GM23338 (cell line): ENCODE measurements around the gene DPPA2. TPM values are rescaled to one million over a fixed set of nuclear protein-coding genes. Genes with fewer than 3 reads are reported as not detected.

ENCODE experiments used
- ATAC-seq: fragments of 200-7000 bp; cut with Tn5 transposase; 3 replicates; pipeline ENCODE4 v1.9.1; 2020
- DNase-seq: peaks from one replicate; pipeline ENCODE4 v3.0.0-alpha.2; 2015; ENCODE audit warnings: low spot score
- H2AFZ ChIP-seq: fragments of 200-600 bp; sonication (generic); 2 replicates; pipeline ENCODE4 v1.8.0; 2016; ENCODE audit warnings: antibody characterized with exemption, mild to moderate bottlenecking, moderate library complexity
- H3F3A ChIP-seq: fragments of 200-600 bp; sonication (generic); replicated peaks from 2 replicates; pipeline ENCODE4 v1.8.0; 2017; ENCODE audit warnings: antibody characterized with exemption, mixed run types, low read depth
- H3K27ac ChIP-seq: fragments of 200-600 bp; sonication (generic); 2 replicates; pipeline ENCODE4 v1.6.1; 2016; ENCODE audit warnings: low read depth
- H3K27me3 ChIP-seq: fragments of 200-600 bp; sonication (generic); 2 replicates; pipeline ENCODE4 v1.8.0; 2016; ENCODE audit warnings: mild to moderate bottlenecking, mixed run types, moderate library complexity; ENCODE audit not compliant: insufficient read depth
- H3K36me3 ChIP-seq: fragments of 200-600 bp; sonication (generic); 2 replicates; pipeline ENCODE4 v1.8.0; 2016; ENCODE audit warnings: mild to moderate bottlenecking; ENCODE audit not compliant: insufficient read depth
- H3K4me1 ChIP-seq: fragments of 200-600 bp; sonication (generic); 2 replicates; pipeline ENCODE4 v1.8.0; 2016; ENCODE audit warnings: mild to moderate bottlenecking, moderate library complexity; ENCODE audit not compliant: insufficient read depth
- H3K4me2 ChIP-seq: fragments of 200-600 bp; sonication (generic); 2 replicates; pipeline ENCODE4 v1.7.1; 2017; ENCODE audit warnings: mixed run types
- H3K4me3 ChIP-seq: fragments of 200-600 bp; sonication (generic); 2 replicates; pipeline ENCODE4 v1.6.1; 2016; ENCODE audit warnings: mixed run types
- H3K79me2 ChIP-seq: fragments of 200-600 bp; sonication (generic); replicated peaks from 2 replicates; pipeline ENCODE4 v1.8.0; 2017; ENCODE audit warnings: mild to moderate bottlenecking; ENCODE audit not compliant: insufficient read depth
- H3K9me2 ChIP-seq: fragments of 200-600 bp; sonication (generic); 2 replicates; pipeline ENCODE4 v1.8.0; 2017; ENCODE audit not compliant: insufficient read depth
- H4K20me1 ChIP-seq: fragments of 200-600 bp; sonication (generic); replicated peaks from 2 replicates; pipeline ENCODE4 v1.8.0; 2017; ENCODE audit warnings: mild to moderate bottlenecking; ENCODE audit not compliant: insufficient read depth
- H3K27ac Mint-ChIP-seq: 2 replicates; pipeline ENCODE4 v1.8.0; 2020; ENCODE audit warnings: inconsistent platforms, mild to moderate bottlenecking, moderate library complexity, mixed read lengths
- H3K27me3 Mint-ChIP-seq: 3 replicates; pipeline ENCODE4 v1.8.0; 2022; ENCODE audit warnings: low read depth, mild to moderate bottlenecking, moderate library complexity, mixed read lengths, inconsistent platforms; ENCODE audit not compliant: insufficient read depth, poor library complexity
- H3K36me3 Mint-ChIP-seq: 3 replicates; pipeline ENCODE4 v1.8.0; 2021; ENCODE audit warnings: low read depth, mild to moderate bottlenecking, inconsistent platforms, moderate library complexity, mixed read lengths
- H3K4me1 Mint-ChIP-seq: 3 replicates; pipeline ENCODE4 v1.8.0; 2020; ENCODE audit warnings: mild to moderate bottlenecking, inconsistent platforms, mixed read lengths
- H3K4me3 Mint-ChIP-seq: 3 replicates; pipeline ENCODE4 v1.8.0; 2021; ENCODE audit warnings: moderate library complexity, mild to moderate bottlenecking, inconsistent platforms, mixed read lengths
- H3K9me3 Mint-ChIP-seq: 3 replicates; pipeline ENCODE4 v1.8.0; 2020; ENCODE audit warnings: moderate library complexity, mild to moderate bottlenecking, inconsistent platforms, mixed read lengths
- CTCF ChIP-seq, 2 experiments: fragments of 200-600 bp in 1 of 2; sonication (generic) in 1 of 2; conservative IDR thresholded peaks; 2 replicates each; pipeline versions ENCODE4 v1.5.1 to v1.6.1; 2016 to 2017; ENCODE audit warnings: antibody characterized with exemption in 2 of 2, low read depth in 2 of 2, mild to moderate bottlenecking in 2 of 2, moderate library complexity in 1 of 2
- EZH2 ChIP-seq: fragments of 200-600 bp; sonication (generic); IDR thresholded peaks from one replicate; pipeline ENCODE4 v1.8.0; 2017; ENCODE audit warnings: antibody characterized with exemption, mild to moderate bottlenecking, low read depth; ENCODE audit not compliant: unreplicated experiment
- EZH2phosphoT487 ChIP-seq: fragments of 200-600 bp; sonication (generic); IDR thresholded peaks from one replicate; pipeline ENCODE4 v1.8.1; 2018; ENCODE audit warnings: antibody characterized with exemption; ENCODE audit not compliant: unreplicated experiment
- NANOG ChIP-seq: IDR thresholded peaks from 2 replicates; pipeline ENCODE4 v1.6.1; 2016; ENCODE audit warnings: antibody characterized with exemption, borderline replicate concordance
- POLR2AphosphoS5 ChIP-seq: IDR thresholded peaks from 2 replicates; pipeline ENCODE4 v1.6.1; 2016; ENCODE audit warnings: antibody characterized with exemption, low read depth
- REST ChIP-seq: IDR thresholded peaks from one replicate; pipeline ENCODE4 v1.6.1; 2018; ENCODE audit warnings: antibody characterized with exemption; ENCODE audit not compliant: unreplicated experiment
- STAT1 ChIP-seq: IDR thresholded peaks from one replicate; pipeline ENCODE4 v1.6.1; 2016; ENCODE audit warnings: antibody characterized with exemption; ENCODE audit not compliant: unreplicated experiment
- ZNF114 ChIP-seq: fragments of 250-450 bp; sonication (Bioruptor Pico); IDR thresholded peaks from 2 replicates; pipeline ENCODE4 v1.5.0; 2020; ENCODE audit warnings: mild to moderate bottlenecking, moderate library complexity
- polyA plus RNA-seq: library from polyadenylated mRNA; unstranded; fragments of >200 nt; fragmentation: Nextera tagmentation; extraction: Ambion mirVana; gene quantifications from 2 replicates; pipeline ENCODE4 v1.2.1, GENCODE V29; 2016
- total RNA-seq: library from RNA; depleted of rRNA; stranded (reverse); fragments of >200 nt; shearing (Covaris generic); gene quantifications from 2 replicates; pipeline ENCODE4 v1.2.3, GENCODE V29; 2014
- TF ChIP-seq, protein P1 (sequence below): fragments of 250-450 bp; sonication (Bioruptor Pico); IDR thresholded peaks from 2 replicates; pipeline ENCODE4 v1.5.0; 2020; ENCODE audit warnings: mild to moderate bottlenecking, moderate library complexity
- TF ChIP-seq, protein P2 (sequence below): IDR thresholded peaks from 2 replicates; pipeline ENCODE4 v1.6.1; 2016; ENCODE audit warnings: antibody characterized with exemption

DPPA2 gene
- total and polyA plus RNA-seq, 2 experiments from 2014 or later, result 14.3 to 21.5 TPM

DNA sequence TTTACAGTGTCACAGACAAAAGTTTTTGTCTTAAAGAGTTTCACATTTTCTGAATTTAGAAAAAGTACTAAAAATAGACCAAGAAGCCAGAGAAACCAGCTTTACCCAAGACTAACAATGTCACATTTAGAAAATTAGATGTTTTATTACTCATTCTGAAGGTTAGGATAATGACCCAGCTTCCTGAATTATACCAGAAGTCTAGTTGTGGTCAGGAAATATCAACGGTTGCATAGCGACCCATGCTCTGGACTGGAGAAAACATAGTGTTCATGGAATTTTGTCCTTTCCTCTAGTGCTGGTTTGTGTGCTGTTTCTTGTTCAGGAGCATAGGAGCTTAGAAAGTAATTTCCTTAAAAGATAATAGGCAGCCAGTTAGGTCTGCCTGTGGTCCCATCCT, 59.0 kb downstream of the DPPA2 start:
- Mint-ChIP-seq H3K4me1 (no peaks in the 10 kb centered on the region), H3K9me3 (no peaks in the 10 kb centered on the region), H3K36me3 (no peaks in the 10 kb centered on the region), H3K4me3 (no peak overlapping the region), H3K27me3 (no peaks in the 10 kb centered on the region), H3K27ac (no peak overlapping the region)
- no peaks in the 10 kb centered on the region for H3K27me3 ChIP-seq
- H3K4me3 ChIP-seq, result no peak overlapping the region
- no peak overlapping the region for H2AFZ ChIP-seq
- ATAC-seq (no peak), DNase-seq (no peak)
- H3F3A ChIP-seq, result no peaks in the 10 kb centered on the region
- no peaks in the 10 kb centered on the region; the same call in 1 of the 2 replicates for H3K9me2 ChIP-seq
- no peaks in the 10 kb centered on the region for H4K20me1 ChIP-seq
- no peaks in the 10 kb centered on the region for H3K4me1 ChIP-seq
- H3K4me2 ChIP-seq, result no peak overlapping the region
- TF ChIP-seq ZNF114 (CRISPR knock-in tag) (no peak), POLR2AphosphoS5 (no peak), EZH2 (no peak)
- no peaks in the 10 kb centered on the region for H3K36me3 ChIP-seq
- H3K27ac ChIP-seq, result no peak overlapping the region
- H3K79me2 ChIP-seq, result no peaks in the 10 kb centered on the region

DNA sequence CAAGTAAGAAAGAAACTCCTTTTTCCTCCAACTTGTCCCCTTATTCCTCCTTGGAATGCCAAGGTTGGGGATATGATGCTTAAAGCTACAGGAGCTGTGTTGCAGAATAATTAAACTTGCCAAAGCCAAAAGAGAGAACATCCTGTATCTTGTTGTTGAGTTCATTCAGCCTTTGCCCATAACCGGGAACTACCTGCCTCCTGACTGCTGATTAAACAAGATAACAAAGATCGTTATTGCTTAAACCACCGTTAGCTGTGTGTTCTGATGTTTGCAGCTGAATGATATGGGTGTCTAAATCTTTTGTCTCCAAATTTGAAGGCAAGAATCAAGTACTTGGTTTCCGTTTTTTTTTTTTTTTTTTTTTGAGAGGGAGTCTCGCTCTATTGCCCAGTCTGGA, 61.5 kb downstream of the DPPA2 start:
- TF ChIP-seq, protein P1, sequence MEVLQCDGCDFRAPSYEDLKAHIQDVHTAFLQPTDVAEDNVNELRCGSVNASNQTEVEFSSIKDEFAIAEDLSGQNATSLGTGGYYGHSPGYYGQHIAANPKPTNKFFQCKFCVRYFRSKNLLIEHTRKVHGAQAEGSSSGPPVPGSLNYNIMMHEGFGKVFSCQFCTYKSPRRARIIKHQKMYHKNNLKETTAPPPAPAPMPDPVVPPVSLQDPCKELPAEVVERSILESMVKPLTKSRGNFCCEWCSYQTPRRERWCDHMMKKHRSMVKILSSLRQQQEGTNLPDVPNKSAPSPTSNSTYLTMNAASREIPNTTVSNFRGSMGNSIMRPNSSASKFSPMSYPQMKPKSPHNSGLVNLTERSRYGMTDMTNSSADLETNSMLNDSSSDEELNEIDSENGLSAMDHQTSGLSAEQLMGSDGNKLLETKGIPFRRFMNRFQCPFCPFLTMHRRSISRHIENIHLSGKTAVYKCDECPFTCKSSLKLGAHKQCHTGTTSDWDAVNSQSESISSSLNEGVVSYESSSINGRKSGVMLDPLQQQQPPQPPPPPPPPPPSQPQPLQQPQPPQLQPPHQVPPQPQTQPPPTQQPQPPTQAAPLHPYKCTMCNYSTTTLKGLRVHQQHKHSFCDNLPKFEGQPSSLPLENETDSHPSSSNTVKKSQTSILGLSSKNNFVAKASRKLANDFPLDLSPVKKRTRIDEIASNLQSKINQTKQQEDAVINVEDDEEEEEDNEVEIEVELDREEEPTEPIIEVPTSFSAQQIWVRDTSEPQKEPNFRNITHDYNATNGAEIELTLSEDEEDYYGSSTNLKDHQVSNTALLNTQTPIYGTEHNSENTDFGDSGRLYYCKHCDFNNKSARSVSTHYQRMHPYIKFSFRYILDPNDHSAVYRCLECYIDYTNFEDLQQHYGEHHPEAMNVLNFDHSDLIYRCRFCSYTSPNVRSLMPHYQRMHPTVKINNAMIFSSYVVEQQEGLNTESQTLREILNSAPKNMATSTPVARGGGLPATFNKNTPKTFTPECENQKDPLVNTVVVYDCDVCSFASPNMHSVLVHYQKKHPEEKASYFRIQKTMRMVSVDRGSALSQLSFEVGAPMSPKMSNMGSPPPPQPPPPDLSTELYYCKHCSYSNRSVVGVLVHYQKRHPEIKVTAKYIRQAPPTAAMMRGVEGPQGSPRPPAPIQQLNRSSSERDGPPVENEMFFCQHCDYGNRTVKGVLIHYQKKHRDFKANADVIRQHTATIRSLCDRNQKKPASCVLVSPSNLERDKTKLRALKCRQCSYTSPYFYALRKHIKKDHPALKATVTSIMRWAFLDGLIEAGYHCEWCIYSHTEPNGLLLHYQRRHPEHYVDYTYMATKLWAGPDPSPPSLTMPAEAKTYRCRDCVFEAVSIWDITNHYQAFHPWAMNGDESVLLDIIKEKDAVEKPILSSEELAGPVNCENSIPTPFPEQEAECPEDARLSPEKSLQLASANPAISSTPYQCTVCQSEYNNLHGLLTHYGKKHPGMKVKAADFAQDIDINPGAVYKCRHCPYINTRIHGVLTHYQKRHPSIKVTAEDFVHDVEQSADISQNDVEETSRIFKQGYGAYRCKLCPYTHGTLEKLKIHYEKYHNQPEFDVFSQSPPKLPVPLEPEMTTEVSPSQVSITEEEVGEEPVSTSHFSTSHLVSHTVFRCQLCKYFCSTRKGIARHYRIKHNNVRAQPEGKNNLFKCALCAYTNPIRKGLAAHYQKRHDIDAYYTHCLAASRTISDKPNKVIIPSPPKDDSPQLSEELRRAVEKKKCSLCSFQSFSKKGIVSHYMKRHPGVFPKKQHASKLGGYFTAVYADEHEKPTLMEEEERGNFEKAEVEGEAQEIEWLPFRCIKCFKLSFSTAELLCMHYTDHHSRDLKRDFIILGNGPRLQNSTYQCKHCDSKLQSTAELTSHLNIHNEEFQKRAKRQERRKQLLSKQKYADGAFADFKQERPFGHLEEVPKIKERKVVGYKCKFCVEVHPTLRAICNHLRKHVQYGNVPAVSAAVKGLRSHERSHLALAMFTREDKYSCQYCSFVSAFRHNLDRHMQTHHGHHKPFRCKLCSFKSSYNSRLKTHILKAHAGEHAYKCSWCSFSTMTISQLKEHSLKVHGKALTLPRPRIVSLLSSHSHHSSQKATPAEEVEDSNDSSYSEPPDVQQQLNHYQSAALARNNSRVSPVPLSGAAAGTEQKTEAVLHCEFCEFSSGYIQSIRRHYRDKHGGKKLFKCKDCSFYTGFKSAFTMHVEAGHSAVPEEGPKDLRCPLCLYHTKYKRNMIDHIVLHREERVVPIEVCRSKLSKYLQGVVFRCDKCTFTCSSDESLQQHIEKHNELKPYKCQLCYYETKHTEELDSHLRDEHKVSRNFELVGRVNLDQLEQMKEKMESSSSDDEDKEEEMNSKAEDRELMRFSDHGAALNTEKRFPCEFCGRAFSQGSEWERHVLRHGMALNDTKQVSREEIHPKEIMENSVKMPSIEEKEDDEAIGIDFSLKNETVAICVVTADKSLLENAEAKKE, result no peak
- TF ChIP-seq, protein P2, sequence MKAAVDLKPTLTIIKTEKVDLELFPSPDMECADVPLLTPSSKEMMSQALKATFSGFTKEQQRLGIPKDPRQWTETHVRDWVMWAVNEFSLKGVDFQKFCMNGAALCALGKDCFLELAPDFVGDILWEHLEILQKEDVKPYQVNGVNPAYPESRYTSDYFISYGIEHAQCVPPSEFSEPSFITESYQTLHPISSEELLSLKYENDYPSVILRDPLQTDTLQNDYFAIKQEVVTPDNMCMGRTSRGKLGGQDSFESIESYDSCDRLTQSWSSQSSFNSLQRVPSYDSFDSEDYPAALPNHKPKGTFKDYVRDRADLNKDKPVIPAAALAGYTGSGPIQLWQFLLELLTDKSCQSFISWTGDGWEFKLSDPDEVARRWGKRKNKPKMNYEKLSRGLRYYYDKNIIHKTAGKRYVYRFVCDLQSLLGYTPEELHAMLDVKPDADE, result no peak
- TF ChIP-seq NANOG (no peak), STAT1 (no peak), CTCF (conservative IDR thresholded peaks at IDR 0.05; ENCODE audit: low read depth in 2 of 2) (no peak), ZNF114 (CRISPR knock-in tag) (no peak), EZH2 (no peak), EZH2phosphoT487 (no peak), REST (no peak), POLR2AphosphoS5 (no peak)
- H3K4me1 Mint-ChIP-seq, result no peaks in the 10 kb centered on the region
- no peaks in the 10 kb centered on the region for H3F3A ChIP-seq
- no peak overlapping the region for H3K27ac Mint-ChIP-seq
- no peaks in the 10 kb centered on the region for H4K20me1 ChIP-seq
- no peaks in the 10 kb centered on the region for H3K9me2 ChIP-seq
- H3K36me3 ChIP-seq, result no peaks in the 10 kb centered on the region
- H3K27me3 ChIP-seq, result no peaks in the 10 kb centered on the region
- H3K27ac ChIP-seq, result no peak overlapping the region
- H3K4me1 ChIP-seq, result no peaks in the 10 kb centered on the region
- ATAC-seq (no peak), DNase-seq (no peak)
- no peaks in the 10 kb centered on the region for H3K9me3 Mint-ChIP-seq
- no peak overlapping the region for H3K4me2 ChIP-seq
- no peaks in the 10 kb centered on the region for H3K79me2 ChIP-seq
- no peak overlapping the region for H3K4me3 Mint-ChIP-seq
- no peak overlapping the region for H3K4me3 ChIP-seq
- no peaks in the 10 kb centered on the region for H3K36me3 Mint-ChIP-seq
- H2AFZ ChIP-seq, result no peak overlapping the region
- no peaks in the 10 kb centered on the region for H3K27me3 Mint-ChIP-seq
